Measurements from ENCODE around the gene EGFL7.

DNA sequence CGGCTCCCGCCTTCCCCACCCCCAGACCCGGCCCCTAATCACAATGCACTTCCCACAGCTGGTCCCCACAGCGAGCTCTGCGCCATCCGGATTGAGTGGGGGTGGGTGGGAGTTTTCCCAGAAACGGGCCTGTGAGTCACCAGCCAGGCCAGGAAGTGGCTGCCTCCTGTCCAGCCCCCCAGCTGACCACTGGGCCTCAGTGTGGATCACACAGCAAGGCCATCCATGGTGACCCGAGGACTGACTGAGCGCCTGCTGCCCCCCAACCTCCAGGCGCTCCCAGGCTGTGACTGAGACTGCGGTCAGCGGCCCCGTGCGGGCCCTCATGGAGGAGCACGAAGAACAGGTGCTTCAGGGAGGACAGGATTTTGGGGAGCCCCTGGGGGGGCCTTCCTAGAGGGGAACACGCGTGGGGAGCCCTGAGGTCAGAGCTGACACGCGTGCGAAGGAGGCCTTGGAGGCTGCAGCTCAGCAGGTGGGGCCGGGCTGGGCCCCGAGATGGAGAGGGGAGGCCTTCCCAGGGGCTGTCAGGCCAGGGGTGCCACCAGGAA, 48.3 kb upstream of the EGFL7 start:
- no peak for TF ChIP-seq CTCF (IDR thresholded peaks at IDR 0.05)
- TF ChIP-seq POLR2A (IDR thresholded peaks at IDR 0.05) = no peak
